ENCODE data around the gene SORCS3. TPM values are rescaled to one million over a fixed set of nuclear protein-coding genes. Genes with fewer than 3 reads are reported as not detected.

Gene SORCS3
- total RNA-seq, 1 experiment from 2014 or later, result not detected

- no peaks in the 10 kb centered on the region for H3F3A ChIP-seq (ENCODE audit: insufficient read depth, low read depth)
- H3K9me3 ChIP-seq (ENCODE audit: insufficient read depth, low read depth), result no peaks in the 10 kb centered on the region
- H3K27ac ChIP-seq, result no peak overlapping the region
- CTCF ChIA-PET, result no interaction called here
- no peak for TF ChIP-seq CTCF (conservative IDR thresholded peaks at IDR 0.05)
- no peak for TF ChIP-seq EZH2 (IDR thresholded peaks at IDR 0.05; ENCODE audit: low read depth)
- no peak overlapping the region for H2AFZ ChIP-seq
- POLR2A ChIA-PET (ENCODE audit: unreplicated experiment), result no interaction called here
- BruUV-seq (replicated peaks), result no TSS peak
- no peaks in the 10 kb centered on the region for H3K27me3 ChIP-seq (ENCODE audit: insufficient read depth, low read depth)
- H4K20me1 ChIP-seq (ENCODE audit: insufficient read depth), result no peaks in the 10 kb centered on the region
- H3K9me2 ChIP-seq (ENCODE audit: insufficient read depth), result no peaks in the 10 kb centered on the region
- no peaks in the 10 kb centered on the region for H3K36me3 ChIP-seq (ENCODE audit: low read depth)
- no peak overlapping the region for H3K4me2 ChIP-seq
- no peak for DNase-seq
- no peaks in the 10 kb centered on the region for H3K4me1 ChIP-seq (replicated peaks; ENCODE audit: insufficient read depth)
- intact Hi-C loops (cut with micrococcal nuclease; ENCODE audit: unreplicated experiment), result no loop called here
- no peaks in the 10 kb centered on the region for H3K79me2 ChIP-seq (ENCODE audit: low read depth)
- no peak overlapping the region for H3K4me3 ChIP-seq
Observed at GRCh38 chr10:105094048-105094447, 453.0 kb downstream of the SORCS3 start.

GRCh38 chr10:105096316-105096715 lies 455.2 kb downstream of the SORCS3 start:
- intact Hi-C loops (cut with micrococcal nuclease; ENCODE audit: unreplicated experiment), result no loop called here
- no peaks in the 10 kb centered on the region for H3K9me3 ChIP-seq (ENCODE audit: insufficient read depth, low read depth)
- no peaks in the 10 kb centered on the region for H3K4me1 ChIP-seq (replicated peaks; ENCODE audit: insufficient read depth)
- TF ChIP-seq EZH2 (IDR thresholded peaks at IDR 0.05; ENCODE audit: low read depth) (no peak), CTCF (conservative IDR thresholded peaks at IDR 0.05) (no peak)
- H3K36me3 ChIP-seq (ENCODE audit: low read depth), result no peaks in the 10 kb centered on the region
- H4K20me1 ChIP-seq (ENCODE audit: insufficient read depth), result no peaks in the 10 kb centered on the region
- H3K9me2 ChIP-seq (ENCODE audit: insufficient read depth), result no peaks in the 10 kb centered on the region
- H3K79me2 ChIP-seq (ENCODE audit: low read depth), result no peaks in the 10 kb centered on the region
- H2AFZ ChIP-seq, result no peak overlapping the region
- no peaks in the 10 kb centered on the region for H3F3A ChIP-seq (ENCODE audit: insufficient read depth, low read depth)
- no peak overlapping the region for H3K4me2 ChIP-seq
- DNase-seq, result no peak
- H3K27ac ChIP-seq, result no peak overlapping the region
- CTCF ChIA-PET, result no interaction called here
- no TSS peak for BruUV-seq (replicated peaks)
- H3K27me3 ChIP-seq (ENCODE audit: insufficient read depth, low read depth), result no peaks in the 10 kb centered on the region
- H3K4me3 ChIP-seq, result no peak overlapping the region
- POLR2A ChIA-PET (ENCODE audit: unreplicated experiment), result no interaction called here

- ChIA-PET POLR2A (ENCODE audit: unreplicated experiment) (no interaction called here), CTCF (no interaction called here)
- DNase-seq, result no peak
- H2AFZ ChIP-seq, result no peak overlapping the region
- no peaks in the 10 kb centered on the region for H3K9me3 ChIP-seq (ENCODE audit: insufficient read depth, low read depth)
- no peaks in the 10 kb centered on the region for H3K36me3 ChIP-seq (ENCODE audit: low read depth)
- TF ChIP-seq EZH2 (IDR thresholded peaks at IDR 0.05; ENCODE audit: low read depth) (no peak), CTCF (conservative IDR thresholded peaks at IDR 0.05) (no peak)
- no peaks in the 10 kb centered on the region for H4K20me1 ChIP-seq (ENCODE audit: insufficient read depth)
- H3K9me2 ChIP-seq (ENCODE audit: insufficient read depth), result no peaks in the 10 kb centered on the region
- H3K4me2 ChIP-seq, result no peak overlapping the region
- H3K27ac ChIP-seq, result no peak overlapping the region
- no peaks in the 10 kb centered on the region for H3F3A ChIP-seq (ENCODE audit: insufficient read depth, low read depth)
- H3K4me1 ChIP-seq (replicated peaks; ENCODE audit: insufficient read depth), result no peaks in the 10 kb centered on the region
- H3K79me2 ChIP-seq (ENCODE audit: low read depth), result no peaks in the 10 kb centered on the region
- no peak overlapping the region for H3K4me3 ChIP-seq
- no peaks in the 10 kb centered on the region for H3K27me3 ChIP-seq (ENCODE audit: insufficient read depth, low read depth)
- intact Hi-C loops (cut with micrococcal nuclease; ENCODE audit: unreplicated experiment), result no loop called here
- BruUV-seq (replicated peaks), result no TSS peak
Observed at GRCh38 chr10:105102977-105103376, 461.9 kb downstream of the SORCS3 start.
